WTC11 (cell line): ENCODE measurements around the gene ZNF436. TPM values are rescaled to one million over a fixed set of nuclear protein-coding genes. Genes with fewer than 3 reads are reported as not detected.

ENCODE experiments used
- ATAC-seq: fragments of 200-7000 bp; cut with Tn5 transposase; 2 replicates; pipeline ENCODE4 v1.10.0; 2021; ENCODE audit warnings: mild to moderate bottlenecking, moderate library complexity
- CTCF ChIA-PET: fragments of 300-600 bp; sonication (Branson Sonifier 250); formaldehyde crosslinking; loops from one replicate; lab custom pipeline; 2021; ENCODE audit warnings: antibody characterized with exemption; lab: Charles Lee
- POLR2A ChIA-PET: fragments of 350-600 bp; sonication (Branson Sonifier 250); formaldehyde crosslinking; loops from one replicate; lab custom pipeline; 2021; ENCODE audit warnings: antibody characterized with exemption; lab: Charles Lee
- DNase-seq: peaks from one replicate; pipeline ENCODE4 v3.0.0; 2021; ENCODE audit warnings: low spot score
- H3K27ac Mint-ChIP-seq: 2 replicates; pipeline ENCODE4 v1.8.0; 2021; ENCODE audit warnings: mixed read lengths
- H3K27me3 Mint-ChIP-seq: 2 replicates; pipeline ENCODE4 v1.8.0; 2021; ENCODE audit warnings: low read depth, mild to moderate bottlenecking, moderate library complexity, mixed read lengths
- H3K36me3 Mint-ChIP-seq: 2 replicates; pipeline ENCODE4 v1.8.0; 2021; ENCODE audit warnings: mixed read lengths
- H3K4me1 Mint-ChIP-seq: 2 replicates; pipeline ENCODE4 v1.8.0; 2022; ENCODE audit warnings: mixed read lengths
- H3K4me3 Mint-ChIP-seq: 2 replicates; pipeline ENCODE4 v1.8.0; 2021; ENCODE audit warnings: mild to moderate bottlenecking, moderate library complexity, mixed read lengths
- H3K9me3 Mint-ChIP-seq: 2 replicates; pipeline ENCODE4 v1.8.0; 2021; ENCODE audit warnings: mixed read lengths
- ARID4B ChIP-seq: sonication (generic); formaldehyde crosslinking; IDR thresholded peaks from 2 replicates; pipeline ENCODE4 v1.8.0; 2023; ENCODE audit warnings: missing genetic modification reagents, mild to moderate bottlenecking, borderline replicate concordance
- ATF1 ChIP-seq: sonication (generic); formaldehyde crosslinking; IDR thresholded peaks from 2 replicates; pipeline ENCODE4 v1.8.1; 2023; ENCODE audit warnings: mild to moderate bottlenecking, moderate library complexity, missing genetic modification reagents
- ATF3 ChIP-seq: sonication (generic); formaldehyde crosslinking; conservative IDR thresholded peaks from 2 replicates; pipeline ENCODE4 v1.8.1; 2022; ENCODE audit warnings: mild to moderate bottlenecking, missing genetic modification reagents
- ATF6 ChIP-seq: sonication (generic); formaldehyde crosslinking; IDR thresholded peaks from 2 replicates; pipeline ENCODE4 v1.8.1; 2023; ENCODE audit warnings: mild to moderate bottlenecking, missing genetic modification reagents
- CTCF ChIP-seq: fragments of 200-600 bp; IDR thresholded peaks from 2 replicates; pipeline ENCODE4 v1.8.0; 2022; ENCODE audit warnings: antibody characterized with exemption
- ELF4 ChIP-seq: sonication (generic); formaldehyde crosslinking; IDR thresholded peaks from 2 replicates; pipeline ENCODE4 v1.8.1; 2022; ENCODE audit warnings: low read depth, mild to moderate bottlenecking, moderate library complexity, missing genetic modification reagents
- EMX1 ChIP-seq: fragments of 250-450 bp; sonication (Bioruptor Pico); IDR thresholded peaks from 2 replicates; pipeline ENCODE4 v1.8.0; 2021; ENCODE audit warnings: mild to moderate bottlenecking
- ERG ChIP-seq: fragments of 250-450 bp; sonication (Bioruptor Pico); IDR thresholded peaks from 2 replicates; pipeline ENCODE4 v1.8.0; 2021; ENCODE audit warnings: mild to moderate bottlenecking
- FOXP1 ChIP-seq: sonication (generic); formaldehyde crosslinking; IDR thresholded peaks from 2 replicates; pipeline ENCODE4 v1.8.0; 2022; ENCODE audit warnings: missing genetic modification reagents, mild to moderate bottlenecking, moderate library complexity, borderline replicate concordance
- GTF2I ChIP-seq: fragments of 250-450 bp; sonication (Bioruptor Pico); conservative IDR thresholded peaks from 2 replicates; pipeline ENCODE4 v1.4.0; 2021; ENCODE audit warnings: mild to moderate bottlenecking
- HMGA2 ChIP-seq: fragments of 250-450 bp; sonication (Bioruptor Pico); IDR thresholded peaks from 2 replicates; pipeline ENCODE4 v1.4.0; 2021; ENCODE audit warnings: mild to moderate bottlenecking, moderate library complexity
- MAX ChIP-seq: sonication (generic); formaldehyde crosslinking; IDR thresholded peaks from 2 replicates; pipeline ENCODE4 v1.8.0; 2022; ENCODE audit warnings: mild to moderate bottlenecking, missing genetic modification reagents
- MYBL2 ChIP-seq: sonication (generic); formaldehyde crosslinking; IDR thresholded peaks from 2 replicates; pipeline ENCODE4 v1.8.1; 2023; ENCODE audit warnings: mild to moderate bottlenecking, moderate library complexity, missing genetic modification reagents
- NFYB ChIP-seq: sonication (generic); formaldehyde crosslinking; conservative IDR thresholded peaks from 2 replicates; pipeline ENCODE4 v1.8.0; 2022; ENCODE audit warnings: low read depth, missing genetic modification reagents
- SOX15 ChIP-seq: fragments of 250-450 bp; sonication (Bioruptor Pico); IDR thresholded peaks from 2 replicates; pipeline ENCODE4 v1.9.0; 2021; ENCODE audit warnings: mild to moderate bottlenecking
- TCF7 ChIP-seq: sonication (generic); formaldehyde crosslinking; IDR thresholded peaks from 2 replicates; pipeline ENCODE4 v1.8.0; 2022; ENCODE audit warnings: mild to moderate bottlenecking, low read depth, missing genetic modification reagents, moderate library complexity
- TEAD4 ChIP-seq: sonication (generic); formaldehyde crosslinking; IDR thresholded peaks from 2 replicates; pipeline ENCODE4 v1.8.0; 2022; ENCODE audit warnings: mild to moderate bottlenecking, missing genetic modification reagents
- ZNF121 ChIP-seq: sonication (generic); formaldehyde crosslinking; IDR thresholded peaks from 2 replicates; pipeline ENCODE4 v1.8.0; 2023; ENCODE audit warnings: missing genetic modification reagents
- ZNF281 ChIP-seq: sonication (generic); formaldehyde crosslinking; IDR thresholded peaks from 2 replicates; pipeline ENCODE4 v1.8.0; 2023; ENCODE audit warnings: mild to moderate bottlenecking, missing genetic modification reagents
- ZNF317 ChIP-seq: sonication (generic); formaldehyde crosslinking; IDR thresholded peaks from 2 replicates; pipeline ENCODE4 v1.8.1; 2023; ENCODE audit warnings: low read depth, mild to moderate bottlenecking, moderate library complexity, missing genetic modification reagents, borderline replicate concordance
- ZNF396 ChIP-seq: fragments of 250-450 bp; sonication (Bioruptor Pico); IDR thresholded peaks from 2 replicates; pipeline ENCODE4 v1.8.0; 2021; ENCODE audit warnings: mild to moderate bottlenecking, moderate library complexity, borderline replicate concordance
- total RNA-seq: library from RNA; stranded (reverse); gene quantifications from 3 replicates; pipeline ENCODE4 v1.2.3, GENCODE V29; 2021

The ZNF436 gene
- total RNA-seq, 1 experiment from 2014 or later = 1.3 TPM

GRCh38 chr1:23352096-23352695, 17.4 kb downstream of the ZNF436 start (continued):
- TF ChIP-seq ZNF396 (CRISPR knock-in tag) (no peak), ZNF317 (CRISPR knock-in tag) (no peak), HMGA2 (CRISPR knock-in tag) (no peak), ARID4B (CRISPR knock-in tag) (no peak), GTF2I (CRISPR knock-in tag) (no peak), FOXP1 (CRISPR knock-in tag) (no peak), MYBL2 (CRISPR knock-in tag) (no peak), ATF3 (CRISPR knock-in tag) (no peak), MAX (CRISPR knock-in tag) (no peak), TEAD4 (CRISPR knock-in tag) (no peak), ERG (CRISPR knock-in tag) (no peak), ZNF121 (CRISPR knock-in tag) (no peak)

GRCh38 chr1:23345920-23346319, 23.7 kb downstream of the ZNF436 start:
- Mint-ChIP-seq H3K9me3 (no peaks in the 10 kb centered on the region), H3K4me3 (no peak overlapping the region), H3K36me3 (no peaks in the 10 kb centered on the region), H3K27me3 (peaks cover 63% of the 10 kb centered on the region), H3K27ac (no peak overlapping the region), H3K4me1 (peaks cover 28% of the 10 kb centered on the region)
- DNase-seq (no peak), ATAC-seq (no peak)
- CTCF ChIA-PET = no interaction called here
- POLR2A ChIA-PET = no interaction called here
- TF ChIP-seq EMX1 (CRISPR knock-in tag) (no peak), NFYB (CRISPR knock-in tag) (no peak)
- TF ChIP-seq, all 79 proteins: peak for 0

- H3K9me3 Mint-ChIP-seq = no peaks in the 10 kb centered on the region
- ChIA-PET POLR2A (interaction anchor here (0.6 to 1.6 kb wide), 9 partner anchors 10 to 273 kb away, joined by 3 to 22 read pairs (median 5); no protein-coding TSS in a partner anchor), CTCF (interaction anchor here (0.8 to 1.7 kb wide), 12 partner anchors 13 to 346 kb away, joined by 3 to 22 read pairs (median 6); partner anchors contain the start of genes HTR1D, RPL11 and ZNF436)
- H3K27me3 Mint-ChIP-seq = peaks cover 54% of the 10 kb centered on the region
- no peaks in the 10 kb centered on the region; the same call in 1 of the 2 replicates for H3K36me3 Mint-ChIP-seq
- peak overlapping the region; percentile 88 for H3K4me3 Mint-ChIP-seq
- peak overlapping the region; percentile 99 for H3K27ac Mint-ChIP-seq
- DNase-seq (no peak), ATAC-seq (no peak)
- H3K4me1 Mint-ChIP-seq = peaks cover 37% of the 10 kb centered on the region
- TF ChIP-seq ATF1 (CRISPR knock-in tag) (no peak), ELF4 (CRISPR knock-in tag) (no peak), SOX15 (CRISPR knock-in tag) (no peak), TCF7 (CRISPR knock-in tag) (no peak), ATF6 (no peak), ZNF281 (CRISPR knock-in tag) (no peak), CTCF (no peak)
Observed at GRCh38 chr1:23344987-23345472, 24.6 kb downstream of the ZNF436 start.
